Immature natural killer cell (primary cell): ENCODE results near the gene CALY. TPM values are rescaled to one million over a fixed set of nuclear protein-coding genes. Genes with fewer than 3 reads are reported as not detected.
"Not testable (repeated sequence)": the region's sequence is repeated elsewhere in the genome, so short reads cannot be mapped to it uniquely, and the experiment has no call there.

Experiments used
- DNase-seq, 3 donors: peaks; one replicate each; pipeline ENCODE4 v3.0.0; 2022; ENCODE audit warnings: mixed read lengths in 1 of 3
- H3K27ac Mint-ChIP-seq, 6 donors: one replicate each; pipeline ENCODE4 v1.8.0; 2020; ENCODE audit warnings: mixed read lengths in 6 of 6, mild to moderate bottlenecking in 5 of 6, inconsistent platforms in 4 of 6, moderate library complexity in 3 of 6
- H3K27me3 Mint-ChIP-seq, 3 donors: one replicate each; pipeline ENCODE4 v1.8.0; 2020 to 2021; ENCODE audit warnings: low read depth in 3 of 3, mild to moderate bottlenecking in 3 of 3, mixed read lengths in 3 of 3, moderate library complexity in 3 of 3, inconsistent platforms in 1 of 3
- H3K36me3 Mint-ChIP-seq, 3 donors: one replicate each; pipeline ENCODE4 v1.8.0; 2020; ENCODE audit warnings: mixed read lengths in 3 of 3, inconsistent platforms in 2 of 3, mild to moderate bottlenecking in 2 of 3
- H3K4me1 Mint-ChIP-seq, 2 donors: one replicate each; pipeline ENCODE4 v1.8.0; 2020; ENCODE audit warnings: inconsistent platforms in 2 of 2, mild to moderate bottlenecking in 2 of 2, mixed read lengths in 2 of 2, moderate library complexity in 1 of 2
- H3K4me3 Mint-ChIP-seq, 5 donors: one replicate each; pipeline ENCODE4 v1.8.0; 2020; ENCODE audit warnings: mild to moderate bottlenecking in 5 of 5, mixed read lengths in 5 of 5, inconsistent platforms in 3 of 5, moderate library complexity in 3 of 5
- H3K9me3 Mint-ChIP-seq, 6 donors: one replicate each; pipeline ENCODE4 v1.8.0; 2020; ENCODE audit warnings: mild to moderate bottlenecking in 6 of 6, mixed read lengths in 6 of 6, inconsistent platforms in 4 of 6, moderate library complexity in 3 of 6
- polyA plus RNA-seq, 3 donors: library from polyadenylated mRNA; unstranded; fragments of 300-500 nt; fragmentation: Illumina TruSeq; gene quantifications; one replicate each; pipeline ENCODE4 v1.2.3, GENCODE V29; 2021

CALY gene, protein sequence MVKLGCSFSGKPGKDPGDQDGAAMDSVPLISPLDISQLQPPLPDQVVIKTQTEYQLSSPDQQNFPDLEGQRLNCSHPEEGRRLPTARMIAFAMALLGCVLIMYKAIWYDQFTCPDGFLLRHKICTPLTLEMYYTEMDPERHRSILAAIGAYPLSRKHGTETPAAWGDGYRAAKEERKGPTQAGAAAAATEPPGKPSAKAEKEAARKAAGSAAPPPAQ
- polyA plus RNA-seq, result not detected

DNA sequence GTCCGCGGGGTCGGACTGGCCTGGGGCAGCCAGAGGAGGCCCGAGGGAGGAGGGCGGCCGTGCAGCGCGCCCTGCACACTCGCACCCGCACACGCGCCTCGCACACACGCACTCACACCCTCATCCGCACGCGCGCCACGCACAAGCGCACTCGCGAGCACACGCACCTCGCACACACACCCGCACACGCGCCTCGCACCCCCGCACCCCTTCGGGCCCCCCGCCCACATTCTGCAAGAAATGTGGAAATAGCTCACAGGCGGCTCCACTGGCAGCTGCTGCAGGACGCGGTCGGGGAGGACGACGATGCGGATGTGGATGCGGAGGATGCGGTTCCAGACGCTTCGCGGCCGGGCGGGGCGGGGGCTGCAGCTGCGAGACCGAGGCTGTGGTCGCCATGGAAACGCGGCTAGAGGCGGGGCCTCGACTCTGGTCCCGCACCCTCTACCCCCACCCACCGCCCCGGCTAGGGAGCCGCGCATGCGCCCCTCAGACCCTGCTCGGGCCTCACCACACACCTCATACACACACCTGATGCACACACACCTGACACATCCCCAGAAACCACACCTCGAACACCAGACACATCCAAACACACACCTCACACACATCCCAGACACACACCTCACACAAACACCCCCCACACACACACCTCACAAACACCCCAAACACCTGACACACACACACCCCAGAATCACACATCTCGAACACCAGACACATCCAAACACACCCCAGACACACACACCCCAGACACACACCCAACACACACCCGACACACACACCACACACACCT is at the start of gene CALY:
CALY (minus strand) TSS at position 320 of the 793 bp plus-strand sequence. CDS start 7,907 bp downstream, outside the sequence.
- H3K36me3 Mint-ChIP-seq, result no peaks in the 10 kb centered on the region
- peak; percentile 88 to 89 (median 88) for DNase-seq

DNA sequence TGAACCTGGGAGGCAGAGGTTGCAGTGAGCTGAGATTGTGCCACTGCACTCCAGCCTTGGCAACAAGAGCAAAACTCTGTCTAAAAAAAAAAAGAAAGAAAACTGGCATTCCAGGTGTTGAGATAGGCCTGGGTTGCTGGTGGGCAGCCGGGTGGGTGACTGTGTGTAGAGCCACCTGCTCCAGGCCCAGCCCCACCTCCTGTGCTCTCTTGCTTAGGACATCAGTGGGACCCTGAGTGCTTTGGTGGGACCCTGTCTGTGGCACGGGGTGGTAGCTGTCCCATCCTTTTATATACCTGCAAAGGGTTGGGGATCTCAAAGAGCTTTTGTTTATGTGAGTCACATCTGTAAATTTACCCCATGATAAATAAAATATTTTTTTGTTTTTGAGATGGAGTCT is 48.5 kb upstream of the CALY start:
- peaks cover 5 to 6% (median 5%) of the 10 kb centered on the region in 3 donors for H3K27me3 Mint-ChIP-seq
- no peak overlapping the region for H3K27ac Mint-ChIP-seq
- no peaks in the 10 kb centered on the region for H3K36me3 Mint-ChIP-seq
- DNase-seq, result no peak
- peaks cover 24 to 28% of the 10 kb centered on the region in 2 donors for H3K4me1 Mint-ChIP-seq
- no peak overlapping the region for H3K4me3 Mint-ChIP-seq
- H3K9me3 Mint-ChIP-seq, result no peaks in the 10 kb centered on the region

More for the DNA sequence above, at the start of gene CALY:
- Mint-ChIP-seq H3K27ac (peak within 1 kb of the TSS in 5 of 6 donors; percentile 62 to 91 (median 78)), H3K4me1 (peaks cover 0 to 2% of the 10 kb centered on the region in 2 donors), H3K4me3 (peak within 1 kb of the TSS; percentile 61 to 73 (median 69)), H3K9me3 (no peaks in the 10 kb centered on the region), H3K27me3 (peaks cover 3 to 18% (median 10%) of the 10 kb centered on the region in 3 donors)

DNA sequence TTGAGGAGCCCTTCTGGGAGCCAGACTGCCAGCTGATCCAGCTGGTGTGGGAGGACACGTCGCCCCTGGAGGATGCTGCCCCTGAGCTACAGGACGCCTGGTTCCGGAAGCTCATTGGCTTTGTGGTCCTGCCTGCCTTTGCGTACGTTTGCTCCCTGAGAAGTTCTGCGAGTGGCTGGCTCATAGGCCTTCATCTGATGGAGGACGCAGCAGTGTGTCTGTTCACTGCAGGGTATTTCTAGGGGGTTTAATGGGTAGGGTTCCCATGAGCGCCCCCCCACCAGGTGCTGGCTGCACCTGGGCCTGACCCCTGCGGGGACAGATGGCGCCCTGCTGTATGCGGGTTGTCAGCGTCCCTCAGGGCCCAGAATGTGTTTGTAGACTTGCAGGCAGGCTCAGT is 47.4 kb upstream of the CALY start:
- Mint-ChIP-seq H3K27ac (no peak overlapping the region), H3K36me3 (no peaks in the 10 kb centered on the region), H3K27me3 (peaks cover 0 to 2% (median 1%) of the 10 kb centered on the region in 3 donors), H3K4me1 (peaks cover 16 to 18% of the 10 kb centered on the region in 2 donors), H3K9me3 (no peaks in the 10 kb centered on the region), H3K4me3 (no peak overlapping the region)
- no peak for DNase-seq

DNA sequence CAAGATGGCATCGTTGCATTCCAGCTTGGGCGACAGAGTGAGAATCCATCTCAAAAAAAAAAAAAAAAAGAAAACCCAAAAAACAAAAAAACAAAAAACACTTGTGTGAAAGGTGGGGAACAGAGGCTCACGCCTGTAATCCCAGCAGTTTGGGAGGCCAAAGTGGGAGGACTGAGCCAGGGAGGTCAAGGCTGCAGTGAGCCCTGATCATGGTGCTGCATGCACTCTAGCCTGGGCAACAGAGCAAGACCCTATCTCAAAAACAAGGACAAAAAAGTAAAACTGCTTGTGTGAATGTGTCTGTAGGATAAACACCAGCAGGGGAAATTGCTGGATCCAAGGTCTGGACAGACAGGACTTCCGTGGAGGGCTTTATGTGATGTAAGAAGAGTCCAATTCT is 46.9 kb upstream of the CALY start:
- Mint-ChIP-seq H3K4me1 (peaks cover 11 to 12% of the 10 kb centered on the region in 2 donors), H3K36me3 (no peaks in the 10 kb centered on the region), H3K27ac (no peak overlapping the region), H3K4me3 (no peak overlapping the region), H3K27me3 (peaks cover 0 to 2% (median 0%) of the 10 kb centered on the region in 3 donors), H3K9me3 (no peaks in the 10 kb centered on the region)
- DNase-seq, result no peak

DNA sequence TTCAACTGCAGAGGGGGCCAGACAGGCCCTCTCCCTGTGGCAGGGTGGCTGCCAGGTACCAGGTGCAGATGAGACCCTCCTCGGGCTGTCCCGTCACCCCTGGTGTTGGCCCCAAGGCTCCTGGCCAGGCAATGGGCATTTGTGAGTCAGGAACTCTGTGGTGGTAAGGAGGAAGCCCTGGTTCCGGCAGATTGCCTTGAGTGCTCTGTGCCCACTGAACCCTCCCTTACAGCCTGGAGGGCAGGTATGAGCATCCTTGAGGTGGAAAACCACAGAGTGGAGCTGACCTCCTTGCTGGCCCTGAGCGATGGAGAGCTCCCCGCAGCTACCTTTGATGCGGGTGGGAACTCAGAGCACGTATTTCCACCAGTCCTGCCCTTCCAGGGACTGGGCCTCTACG is 44.3 kb upstream of the CALY start:
- no peak for DNase-seq
- H3K36me3 Mint-ChIP-seq, result no peaks in the 10 kb centered on the region
- peak overlapping the region in 1 of 5 donors; percentile 70 for H3K4me3 Mint-ChIP-seq
- no peaks in the 10 kb centered on the region for H3K9me3 Mint-ChIP-seq
- no peak overlapping the region for H3K27ac Mint-ChIP-seq
- H3K4me1 Mint-ChIP-seq, result peaks cover 7 to 8% of the 10 kb centered on the region in 2 donors
- H3K27me3 Mint-ChIP-seq, result peaks cover 0 to 2% (median 0%) of the 10 kb centered on the region in 3 donors

DNA sequence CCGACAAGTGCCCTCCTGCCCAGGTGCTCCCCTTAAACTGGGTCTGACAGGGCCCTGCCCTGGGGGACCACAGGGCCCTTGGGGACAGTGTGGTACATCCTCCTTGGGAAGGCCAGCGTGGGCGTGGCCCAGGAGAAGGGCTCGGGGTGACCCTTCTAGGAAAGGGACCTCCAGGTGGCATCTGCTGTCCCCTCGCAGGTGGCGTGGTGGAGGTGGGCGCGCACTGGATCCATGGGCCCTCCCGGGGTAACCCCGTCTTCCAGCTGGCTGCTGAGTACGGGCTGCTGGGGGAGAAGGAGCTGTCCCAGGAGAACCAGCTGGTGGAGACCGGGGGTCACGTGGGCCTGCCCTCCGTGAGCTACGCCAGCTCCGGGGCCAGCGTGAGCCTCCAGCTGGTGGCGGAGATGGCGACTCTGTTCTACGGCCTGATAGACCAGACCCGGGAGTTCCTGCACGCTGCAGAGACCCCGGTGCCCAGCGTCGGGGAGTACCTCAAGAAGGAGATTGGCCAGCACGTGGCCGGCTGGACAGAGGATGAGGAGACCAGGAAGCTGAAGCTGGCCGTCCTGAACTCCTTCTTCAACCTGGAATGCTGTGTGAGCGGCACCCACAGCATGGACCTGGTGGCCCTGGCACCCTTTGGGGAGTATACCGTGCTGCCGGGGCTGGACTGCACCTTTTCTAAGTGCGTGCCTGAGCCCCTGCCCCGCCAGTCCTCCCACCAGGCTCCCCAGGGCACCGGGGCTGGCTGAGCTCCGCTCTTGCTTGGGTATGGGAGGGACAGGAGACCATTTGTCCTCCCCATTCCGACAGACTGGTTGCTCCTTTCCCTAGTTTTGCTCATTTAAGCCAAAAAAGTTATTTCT is 43.3 kb upstream of the CALY start:
- Mint-ChIP-seq H3K27ac (peak overlapping the region in 1 of 6 donors; percentile 22), H3K36me3 (no peaks in the 10 kb centered on the region), H3K27me3 (peaks cover 0 to 2% (median 0%) of the 10 kb centered on the region in 3 donors), H3K9me3 (no peaks in the 10 kb centered on the region), H3K4me3 (peak overlapping the region; percentile 59 to 75 (median 70)), H3K4me1 (peaks cover 7 to 8% of the 10 kb centered on the region in 2 donors)
- DNase-seq, result no peak

DNA sequence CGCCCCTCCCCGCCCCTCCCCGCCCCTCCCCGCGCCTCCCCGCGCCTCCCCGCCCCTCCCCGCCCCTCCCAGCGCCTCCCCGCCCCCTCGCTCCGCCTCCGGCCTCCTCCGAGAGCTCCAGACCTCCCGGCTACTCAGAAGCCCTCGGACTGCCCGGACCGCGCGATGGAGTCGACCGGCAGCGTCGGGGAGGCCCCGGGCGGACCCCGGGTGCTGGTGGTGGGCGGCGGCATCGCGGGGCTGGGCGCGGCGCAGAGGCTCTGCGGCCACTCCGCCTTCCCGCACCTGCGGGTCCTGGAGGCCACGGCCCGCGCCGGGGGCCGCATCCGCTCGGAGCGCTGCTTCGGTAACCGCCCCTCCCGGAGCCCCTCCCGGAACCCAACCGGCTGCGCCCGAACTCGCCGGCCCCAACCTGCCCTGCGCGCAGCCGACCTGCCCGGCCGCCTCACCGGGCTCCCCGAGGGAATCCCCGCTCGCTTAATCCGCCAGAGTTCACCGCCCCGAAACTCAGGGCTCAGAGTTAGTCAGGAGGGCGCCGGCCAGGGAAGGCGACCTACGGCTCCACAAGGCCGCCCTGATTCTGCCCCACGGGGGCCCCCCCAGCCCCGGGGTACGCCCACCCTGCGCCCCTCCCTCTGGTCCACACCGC is 42.6 kb upstream of the CALY start, which contains the start of gene PAOX:
PAOX (plus strand) TSS at position 111 of the 649 bp plus-strand sequence; CDS start at position 166, 55 bp downstream.
- peaks cover 0 to 2% (median 0%) of the 10 kb centered on the region in 3 donors for H3K27me3 Mint-ChIP-seq
- H3K9me3 Mint-ChIP-seq, result no peaks in the 10 kb centered on the region
- peak within 1 kb of the TSS; percentile 79 to 89 (median 83) for H3K4me3 Mint-ChIP-seq
- peak; percentile 38 to 59 (median 54) for DNase-seq
- H3K27ac Mint-ChIP-seq, result peak within 1 kb of the TSS in 2 of 6 donors; percentile 16 to 60
- no peaks in the 10 kb centered on the region for H3K36me3 Mint-ChIP-seq
- peaks cover 7 to 8% of the 10 kb centered on the region in 2 donors for H3K4me1 Mint-ChIP-seq

DNA sequence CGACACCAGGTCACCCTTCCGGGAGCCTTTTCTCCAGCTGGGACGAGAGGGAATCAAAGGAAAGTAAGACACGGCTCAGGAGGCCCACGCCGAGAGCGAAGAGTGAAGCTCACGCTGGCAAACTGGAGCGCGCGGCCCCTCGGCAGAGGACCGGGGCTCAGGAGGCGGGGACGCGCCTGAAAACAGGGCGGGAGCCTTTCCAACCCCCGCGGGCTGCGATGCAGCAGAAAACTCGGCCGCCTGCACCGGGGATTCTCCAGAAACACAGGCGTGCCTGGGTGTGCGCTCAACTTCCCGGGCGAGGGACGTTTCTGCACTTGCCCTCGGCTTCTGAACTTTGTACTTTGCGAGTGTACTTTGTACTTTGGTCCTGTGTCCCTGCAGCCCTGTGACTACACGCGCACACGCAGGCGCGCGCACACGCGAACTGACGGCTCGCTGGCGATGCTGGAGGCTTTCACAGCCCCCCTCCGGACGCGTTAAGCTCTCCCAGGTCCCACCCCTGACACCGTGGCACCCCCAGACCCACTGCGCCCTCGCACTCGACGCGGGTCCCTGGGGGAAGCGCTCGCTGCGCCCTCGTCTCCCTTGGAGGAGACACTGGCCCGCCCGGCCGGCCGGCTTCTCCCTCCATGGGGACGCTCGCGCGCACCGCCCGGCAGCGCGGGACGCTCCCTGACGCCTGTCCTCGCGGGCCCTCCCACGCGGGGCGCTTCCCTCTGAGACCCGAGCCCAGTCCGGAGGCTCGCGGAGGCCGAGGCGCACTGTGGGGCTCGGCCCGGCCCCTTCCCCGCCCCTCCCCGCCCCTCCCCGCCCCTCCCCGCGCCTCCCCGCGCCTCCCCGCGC is 41.8 kb upstream of the CALY start:
- peaks cover 11 to 13% of the 10 kb centered on the region in 2 donors for H3K4me1 Mint-ChIP-seq
- peaks cover 0 to 2% (median 0%) of the 10 kb centered on the region in 3 donors for H3K27me3 Mint-ChIP-seq
- H3K36me3 Mint-ChIP-seq, result no peaks in the 10 kb centered on the region
- peak overlapping the region; percentile 79 to 89 (median 83) for H3K4me3 Mint-ChIP-seq
- peak; percentile 42 to 55 (median 54) for DNase-seq
- H3K9me3 Mint-ChIP-seq, result no peaks in the 10 kb centered on the region
- peak overlapping the region in 2 of 6 donors; percentile 16 to 60 for H3K27ac Mint-ChIP-seq

DNA sequence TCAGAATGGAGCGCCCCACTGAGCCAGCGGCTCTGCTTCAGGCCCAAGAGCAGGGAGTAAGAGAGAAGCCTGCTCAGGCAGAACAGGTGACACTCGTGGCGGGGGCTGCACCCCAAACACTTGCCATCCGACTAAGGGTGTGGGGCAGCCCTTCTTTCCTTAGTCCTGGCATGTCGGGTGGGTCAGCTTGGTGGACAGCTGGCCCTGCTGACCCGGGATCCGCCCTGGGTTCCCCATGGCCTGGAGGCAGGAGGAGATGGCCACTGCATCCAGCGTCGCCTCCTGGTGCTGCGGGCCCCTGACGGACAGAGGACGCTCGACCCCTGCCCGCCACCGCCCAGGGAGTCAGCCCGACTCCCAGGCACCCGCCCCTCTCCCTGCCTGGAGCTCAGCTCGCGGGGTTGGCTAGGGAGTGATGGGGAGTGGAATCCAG is 41.1 kb upstream of the CALY start:
- DNase-seq, result no peak
- Mint-ChIP-seq H3K27me3 (peaks cover 0 to 2% (median 0%) of the 10 kb centered on the region in 3 donors), H3K36me3 (no peaks in the 10 kb centered on the region), H3K9me3 (no peaks in the 10 kb centered on the region), H3K4me3 (peak overlapping the region; percentile 79 to 89 (median 83)), H3K4me1 (peaks cover 13% of the 10 kb centered on the region in 2 donors), H3K27ac (peak overlapping the region in 1 of 6 donors; percentile 16)

DNA sequence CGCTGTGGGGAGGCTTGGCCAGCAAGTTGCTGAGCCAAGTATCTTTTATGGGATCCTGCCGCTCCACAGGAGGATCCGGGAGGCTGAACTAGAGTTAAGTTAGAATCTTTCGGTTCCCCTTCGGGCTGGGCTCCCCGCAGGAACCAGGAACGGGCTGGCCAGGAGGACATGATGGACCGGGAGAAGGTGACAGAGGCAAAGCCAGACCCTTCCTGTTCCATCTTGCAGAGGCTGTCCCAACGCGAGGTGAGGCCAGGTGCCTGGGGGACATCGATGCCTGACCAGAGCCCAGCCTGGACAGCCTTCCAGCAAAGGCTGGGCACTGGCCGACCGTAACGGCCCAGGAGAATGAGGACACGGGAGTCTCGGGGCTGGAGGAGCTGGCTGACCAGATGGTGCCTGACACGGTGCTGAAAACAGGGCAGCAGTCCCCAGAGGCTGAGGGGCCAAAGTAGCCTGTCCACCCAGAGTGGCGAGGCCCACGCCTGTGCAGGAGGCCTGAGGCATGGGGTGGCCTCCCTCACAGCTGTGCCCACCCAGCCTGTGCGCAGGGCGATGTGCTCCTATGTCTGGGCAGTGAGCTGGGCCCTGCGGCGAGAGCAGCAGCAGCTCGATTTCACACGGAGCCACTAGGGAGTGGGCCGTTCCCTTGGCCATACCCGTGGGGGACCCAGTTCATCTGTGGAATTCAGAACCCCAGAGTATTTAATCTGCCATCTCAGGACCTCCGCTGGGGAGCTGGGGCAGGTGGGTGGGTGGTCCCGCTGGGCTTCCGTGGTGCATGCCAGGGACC is 40.5 kb upstream of the CALY start:
- Mint-ChIP-seq H3K9me3 (no peaks in the 10 kb centered on the region), H3K27me3 (peaks cover 0 to 2% (median 0%) of the 10 kb centered on the region in 3 donors), H3K27ac (no peak overlapping the region), H3K36me3 (no peaks in the 10 kb centered on the region), H3K4me3 (peak overlapping the region in 4 of 5 donors; percentile 36 to 89 (median 48)), H3K4me1 (peaks cover 13% of the 10 kb centered on the region in 2 donors)
- DNase-seq, result no peak

DNA sequence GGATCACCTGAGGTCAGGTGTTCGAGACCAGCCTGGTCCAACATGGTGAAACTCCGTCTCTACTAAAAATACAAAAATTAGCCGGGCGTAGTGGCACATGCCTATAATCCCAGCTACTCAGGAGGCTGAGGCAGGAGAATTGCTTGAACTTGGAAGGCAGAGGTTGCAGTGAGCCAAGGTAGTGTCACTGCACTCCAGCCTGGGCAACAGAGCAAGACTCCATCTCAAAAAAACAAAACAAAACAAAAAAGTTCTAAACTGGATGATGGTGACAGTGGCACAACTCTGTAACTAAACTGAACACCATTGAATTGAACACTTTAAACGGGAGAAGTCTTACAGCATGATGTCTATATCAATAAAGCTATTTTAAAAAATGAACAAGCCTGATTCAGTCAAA is 39.5 kb upstream of the CALY start:
- not testable (repeated sequence) for DNase-seq, H3K36me3 Mint-ChIP-seq, H3K27ac Mint-ChIP-seq, H3K9me3 Mint-ChIP-seq, H3K27me3 Mint-ChIP-seq
- H3K4me3 Mint-ChIP-seq, result peak overlapping the region; percentile 46 to 75 (median 49)
- H3K4me1 Mint-ChIP-seq, result peaks cover 7 to 16% of the 10 kb centered on the region in 2 donors
